Measurements from ENCODE around the gene IRX2. TPM values are rescaled to one million over a fixed set of nuclear protein-coding genes. Genes with fewer than 3 reads are reported as not detected.

IRX2 gene
- total and polyA plus RNA-seq, 2 donors (not counting 1 experiment from before 2014, with no cell fraction given): not detected

DNA sequence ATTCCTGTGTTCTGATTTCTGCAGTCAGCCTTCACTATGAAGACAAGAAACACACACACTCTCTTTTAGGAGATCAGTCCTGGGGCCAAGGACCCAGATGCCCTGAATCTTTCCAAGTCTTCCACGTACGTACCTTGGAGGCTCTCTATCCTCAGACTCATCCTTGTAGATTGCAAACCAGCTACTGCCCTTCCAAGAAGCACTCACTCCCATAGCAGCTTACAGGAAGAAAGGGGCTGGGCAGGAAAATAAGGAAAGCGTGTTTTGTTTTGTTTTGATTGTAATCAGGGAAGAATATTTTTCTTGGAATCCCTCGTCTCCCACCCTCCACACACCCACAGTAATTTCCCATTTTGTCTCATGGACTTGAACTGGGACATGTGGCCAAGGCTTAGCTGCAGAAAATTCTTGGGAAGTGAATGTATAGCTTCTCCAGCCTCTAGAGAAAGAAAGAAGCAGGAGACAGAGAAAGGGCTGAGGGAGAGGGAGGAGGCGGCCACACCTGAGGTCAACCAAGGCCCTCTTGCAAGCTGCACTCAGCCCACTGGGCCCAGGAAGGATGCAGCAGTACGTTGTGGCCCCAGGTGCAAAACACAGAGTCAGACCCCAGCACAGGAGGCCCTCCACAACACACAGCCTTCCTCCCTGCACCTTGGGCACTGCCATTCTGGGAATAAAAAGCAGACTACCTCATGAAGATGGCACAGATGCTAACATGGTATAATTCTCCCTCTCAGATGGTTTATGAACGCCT, 29.9 kb downstream of the IRX2 start:
- intact Hi-C loops (cut with micrococcal nuclease): no loop called here
- TF ChIP-seq, protein P1, sequence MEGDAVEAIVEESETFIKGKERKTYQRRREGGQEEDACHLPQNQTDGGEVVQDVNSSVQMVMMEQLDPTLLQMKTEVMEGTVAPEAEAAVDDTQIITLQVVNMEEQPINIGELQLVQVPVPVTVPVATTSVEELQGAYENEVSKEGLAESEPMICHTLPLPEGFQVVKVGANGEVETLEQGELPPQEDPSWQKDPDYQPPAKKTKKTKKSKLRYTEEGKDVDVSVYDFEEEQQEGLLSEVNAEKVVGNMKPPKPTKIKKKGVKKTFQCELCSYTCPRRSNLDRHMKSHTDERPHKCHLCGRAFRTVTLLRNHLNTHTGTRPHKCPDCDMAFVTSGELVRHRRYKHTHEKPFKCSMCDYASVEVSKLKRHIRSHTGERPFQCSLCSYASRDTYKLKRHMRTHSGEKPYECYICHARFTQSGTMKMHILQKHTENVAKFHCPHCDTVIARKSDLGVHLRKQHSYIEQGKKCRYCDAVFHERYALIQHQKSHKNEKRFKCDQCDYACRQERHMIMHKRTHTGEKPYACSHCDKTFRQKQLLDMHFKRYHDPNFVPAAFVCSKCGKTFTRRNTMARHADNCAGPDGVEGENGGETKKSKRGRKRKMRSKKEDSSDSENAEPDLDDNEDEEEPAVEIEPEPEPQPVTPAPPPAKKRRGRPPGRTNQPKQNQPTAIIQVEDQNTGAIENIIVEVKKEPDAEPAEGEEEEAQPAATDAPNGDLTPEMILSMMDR (IDR thresholded peaks at IDR 0.05): no peak
- TF ChIP-seq EZH2 (IDR thresholded peaks at IDR 0.05; ENCODE audit: borderline replicate concordance, insufficient read depth, low read depth, low read length, poor library complexity, severe bottlenecking): no peak
- H3K4me1 Mint-ChIP-seq: no peaks in the 10 kb centered on the region
- CTCF ChIA-PET: no interaction called here
- Histone ChIP-seq H3K4me1 (ENCODE audit: control insufficient read depth in 2 of 2, insufficient read depth in 2 of 2, low read length in 2 of 2) (no peaks in the 10 kb centered on the region), H3K9ac (ENCODE audit: low read length) (no peak overlapping the region), H3K9me3 (ENCODE audit: control extremely low read depth in 1 of 3, control insufficient read depth in 2 of 3, insufficient read depth in 1 of 3, low read length in 2 of 3) (peaks cover 0 to 12% (median 0%) of the 10 kb centered on the region in 3 donors), H3K36me3 (replicated peaks in 1 of 2; ENCODE audit: control extremely low read depth in 1 of 2, control insufficient read depth in 1 of 2, extremely low read depth in 1 of 2, insufficient read depth in 2 of 2, low read length in 1 of 2) (no peaks in the 10 kb centered on the region), H3K27ac (ENCODE audit: low read length in 2 of 2) (no peak overlapping the region), H3K4me2 (replicated peaks; ENCODE audit: low read depth, low read length, poor library complexity, severe bottlenecking) (no peak overlapping the region), H3K27me3 (replicated peaks in 1 of 4; ENCODE audit: control extremely low read depth in 1 of 4, control insufficient read depth in 3 of 4, insufficient read depth in 4 of 4, low read length in 3 of 4) (no peaks in the 10 kb centered on the region), H4K20me1 (ENCODE audit: control insufficient read depth, insufficient read depth, low read length, poor library complexity, severe bottlenecking) (no peaks in the 10 kb centered on the region), H3K79me2 (ENCODE audit: control insufficient read depth, insufficient read depth, low read length) (no peaks in the 10 kb centered on the region), H2AFZ (ENCODE audit: insufficient read depth, low read depth, low read length, poor library complexity, severe bottlenecking) (no peak overlapping the region), H3K4me3 (ENCODE audit: control extremely low read depth in 1 of 5, extremely low read depth in 1 of 5, insufficient read depth in 1 of 5, low read depth in 2 of 5, low read length in 4 of 5) (no peak overlapping the region)
- DNase-seq: no peak
- no peak for ATAC-seq (ENCODE audit: low read depth)
- peaks cover 2% of the 10 kb centered on the region for H3K9me3 Mint-ChIP-seq (ENCODE audit: insufficient read depth)
- no peak overlapping the region for H3K27ac Mint-ChIP-seq
- H3K4me3 Mint-ChIP-seq: no peak overlapping the region
- POLR2A ChIA-PET: no interaction called here
- 0% methylated on average over 1 of the region's 7 CpGs for WGBS (ENCODE audit: insufficient coverage)
- no peaks in the 10 kb centered on the region for H3K27me3 Mint-ChIP-seq

DNA sequence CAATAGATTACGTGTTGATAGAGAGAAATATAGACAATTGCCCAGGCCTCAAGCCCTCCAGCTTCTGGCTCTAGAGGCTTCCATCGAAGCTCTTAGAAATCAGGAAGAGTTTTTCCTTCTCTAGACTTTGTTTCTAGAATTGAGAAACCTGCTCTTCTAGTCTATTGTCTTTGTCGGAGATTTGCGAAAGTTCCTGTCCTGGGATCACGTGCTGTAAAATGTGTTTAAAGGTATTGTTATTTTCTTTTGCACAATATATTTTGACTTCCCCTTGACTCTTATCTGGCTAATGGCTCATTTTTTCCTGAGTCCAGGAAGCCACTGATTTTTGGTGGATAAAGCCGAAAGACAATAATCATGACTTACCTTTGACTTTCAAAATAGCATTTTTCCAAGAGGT, 32.1 kb downstream of the IRX2 start:
- H3K27ac Mint-ChIP-seq: no peak overlapping the region
- WGBS (ENCODE audit: insufficient coverage): no CpG with 5 or more reads among the region's 6 CpGs
- intact Hi-C loops (cut with micrococcal nuclease): no loop called here

More for the DNA sequence above, 32.1 kb downstream of the IRX2 start:
- no peak for DNase-seq
- peaks cover 0 to 20% (median 0%) of the 10 kb centered on the region in 3 donors for H3K9me3 ChIP-seq (ENCODE audit: control extremely low read depth in 1 of 3, control insufficient read depth in 2 of 3, insufficient read depth in 1 of 3, low read length in 2 of 3)
- H3K36me3 ChIP-seq (replicated peaks in 1 of 2; ENCODE audit: control extremely low read depth in 1 of 2, control insufficient read depth in 1 of 2, extremely low read depth in 1 of 2, insufficient read depth in 2 of 2, low read length in 1 of 2): no peaks in the 10 kb centered on the region
- no peak for ATAC-seq (ENCODE audit: low read depth)
- H3K9ac ChIP-seq (ENCODE audit: low read length): no peak overlapping the region
- peaks cover 2% of the 10 kb centered on the region for H3K9me3 Mint-ChIP-seq (ENCODE audit: insufficient read depth)
- H2AFZ ChIP-seq (ENCODE audit: insufficient read depth, low read depth, low read length, poor library complexity, severe bottlenecking): no peak overlapping the region
- H3K27ac ChIP-seq (ENCODE audit: low read length in 2 of 2): no peak overlapping the region
- no peak overlapping the region for H3K4me2 ChIP-seq (replicated peaks; ENCODE audit: low read depth, low read length, poor library complexity, severe bottlenecking)
- no peaks in the 10 kb centered on the region for H4K20me1 ChIP-seq (ENCODE audit: control insufficient read depth, insufficient read depth, low read length, poor library complexity, severe bottlenecking)
- H3K27me3 ChIP-seq (replicated peaks in 1 of 4; ENCODE audit: control extremely low read depth in 1 of 4, control insufficient read depth in 3 of 4, insufficient read depth in 4 of 4, low read length in 3 of 4): no peaks in the 10 kb centered on the region
- no peaks in the 10 kb centered on the region for H3K79me2 ChIP-seq (ENCODE audit: control insufficient read depth, insufficient read depth, low read length)
- CTCF ChIA-PET: no interaction called here
- POLR2A ChIA-PET: no interaction called here
- no peak for TF ChIP-seq EZH2 (IDR thresholded peaks at IDR 0.05; ENCODE audit: borderline replicate concordance, insufficient read depth, low read depth, low read length, poor library complexity, severe bottlenecking)
- TF ChIP-seq, protein P1 (IDR thresholded peaks at IDR 0.05): no peak
- no peaks in the 10 kb centered on the region for H3K27me3 Mint-ChIP-seq
- H3K4me3 Mint-ChIP-seq: no peak overlapping the region
- no peaks in the 10 kb centered on the region for H3K4me1 Mint-ChIP-seq
- no peak overlapping the region for H3K4me3 ChIP-seq (ENCODE audit: control extremely low read depth in 1 of 5, extremely low read depth in 1 of 5, insufficient read depth in 1 of 5, low read depth in 2 of 5, low read length in 4 of 5)
- H3K4me1 ChIP-seq (ENCODE audit: control insufficient read depth in 2 of 2, insufficient read depth in 2 of 2, low read length in 2 of 2): no peaks in the 10 kb centered on the region
